Measurements from ENCODE around the gene PLPP6. TPM values are rescaled to one million over a fixed set of nuclear protein-coding genes. Genes with fewer than 3 reads are reported as not detected.

Gene PLPP6
- total and polyA plus RNA-seq, 2 of the 8 experiments (the other 6 are each of a cell fraction or from before 2014, with no cell fraction given): 11.8 to 13.3 TPM

- no peak for TF ChIP-seq CTCF (IDR thresholded peaks at IDR 0.05; ENCODE audit: control extremely low read depth in 1 of 3, insufficient read depth in 1 of 3, low read depth in 1 of 3, low read length in 3 of 3)
- TF ChIP-seq SP2 (IDR thresholded peaks at IDR 0.05; ENCODE audit: low read length): no peak
- TF ChIP-seq RAD21 (IDR thresholded peaks at IDR 0.05 in 1 of 2, conservative IDR thresholded peaks at IDR 0.05 in 1 of 2; ENCODE audit: low read depth in 2 of 2, low read length in 2 of 2): no peak
Measured at GRCh38 chr9:4709380-4709779, 47.3 kb downstream of the PLPP6 start (continued).

Data from H1 (cell line).